Measurements from ENCODE around the gene APRT. TPM values are rescaled to one million over a fixed set of nuclear protein-coding genes. Genes with fewer than 3 reads are reported as not detected.

The APRT gene
- total RNA-seq, 1 experiment from 2014 or later: 350 TPM

GRCh38 chr16:88777471-88778270 lies 34.1 kb downstream of the APRT start:
- Histone ChIP-seq H2AFZ (ENCODE audit: low read length) (no peak overlapping the region), H3F3A (ENCODE audit: low read length, unreplicated experiment) (no peaks in the 10 kb centered on the region), H3K9me3 (ENCODE audit: low read length) (no peaks in the 10 kb centered on the region), H3K4me2 (ENCODE audit: low read length) (no peak overlapping the region), H3K79me2 (ENCODE audit: low read length) (peaks cover 100% of the 10 kb centered on the region), H3K9me2 (replicated peaks; ENCODE audit: low read length) (no peaks in the 10 kb centered on the region), H3K9ac (ENCODE audit: low read length) (no peak overlapping the region), H3K27me3 (ENCODE audit: low read length) (no peaks in the 10 kb centered on the region), H3K4me1 (ENCODE audit: insufficient read depth, low read length) (peaks cover 34% of the 10 kb centered on the region), H4K20me1 (ENCODE audit: low read length) (peaks cover 20% of the 10 kb centered on the region; the same call in 1 of the 2 replicates), H3K27ac (ENCODE audit: low read length) (no peak overlapping the region), H3K4me3 (ENCODE audit: low read length) (no peak overlapping the region), H3K36me3 (ENCODE audit: low read depth, low read length) (no peaks in the 10 kb centered on the region)
- ChIA-PET POLR2A (ENCODE audit: unreplicated experiment) (no interaction called here), CTCF (no interaction called here)
- no TSS peak for BruUV-seq (replicated peaks)
- TF ChIP-seq, protein P1, sequence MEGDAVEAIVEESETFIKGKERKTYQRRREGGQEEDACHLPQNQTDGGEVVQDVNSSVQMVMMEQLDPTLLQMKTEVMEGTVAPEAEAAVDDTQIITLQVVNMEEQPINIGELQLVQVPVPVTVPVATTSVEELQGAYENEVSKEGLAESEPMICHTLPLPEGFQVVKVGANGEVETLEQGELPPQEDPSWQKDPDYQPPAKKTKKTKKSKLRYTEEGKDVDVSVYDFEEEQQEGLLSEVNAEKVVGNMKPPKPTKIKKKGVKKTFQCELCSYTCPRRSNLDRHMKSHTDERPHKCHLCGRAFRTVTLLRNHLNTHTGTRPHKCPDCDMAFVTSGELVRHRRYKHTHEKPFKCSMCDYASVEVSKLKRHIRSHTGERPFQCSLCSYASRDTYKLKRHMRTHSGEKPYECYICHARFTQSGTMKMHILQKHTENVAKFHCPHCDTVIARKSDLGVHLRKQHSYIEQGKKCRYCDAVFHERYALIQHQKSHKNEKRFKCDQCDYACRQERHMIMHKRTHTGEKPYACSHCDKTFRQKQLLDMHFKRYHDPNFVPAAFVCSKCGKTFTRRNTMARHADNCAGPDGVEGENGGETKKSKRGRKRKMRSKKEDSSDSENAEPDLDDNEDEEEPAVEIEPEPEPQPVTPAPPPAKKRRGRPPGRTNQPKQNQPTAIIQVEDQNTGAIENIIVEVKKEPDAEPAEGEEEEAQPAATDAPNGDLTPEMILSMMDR (conservative IDR thresholded peaks at IDR 0.05; ENCODE audit: low read depth, low read length): no peak
- DNase-seq: no peak
- no peak for ATAC-seq
- intact Hi-C loops (cut with micrococcal nuclease): no loop called here

GRCh38 chr16:88775825-88776224 lies 35.9 kb downstream of the APRT start:
- Histone ChIP-seq H3K9me3 (ENCODE audit: low read length) (no peaks in the 10 kb centered on the region), H3K4me1 (ENCODE audit: insufficient read depth, low read length) (peaks cover 25% of the 10 kb centered on the region), H4K20me1 (ENCODE audit: low read length) (peaks cover 19% of the 10 kb centered on the region; the same call in 1 of the 2 replicates), H3K9me2 (replicated peaks; ENCODE audit: low read length) (no peaks in the 10 kb centered on the region), H2AFZ (ENCODE audit: low read length) (no peak overlapping the region), H3F3A (ENCODE audit: low read length, unreplicated experiment) (no peaks in the 10 kb centered on the region), H3K4me2 (ENCODE audit: low read length) (no peak overlapping the region), H3K27ac (ENCODE audit: low read length) (no peak overlapping the region), H3K4me3 (ENCODE audit: low read length) (no peak overlapping the region), H3K27me3 (ENCODE audit: low read length) (no peaks in the 10 kb centered on the region), H3K36me3 (ENCODE audit: low read depth, low read length) (no peaks in the 10 kb centered on the region), H3K79me2 (ENCODE audit: low read length) (peaks cover 98% of the 10 kb centered on the region), H3K9ac (ENCODE audit: low read length) (no peak overlapping the region)
- intact Hi-C loops (cut with micrococcal nuclease): no loop called here
- no peak for DNase-seq
- BruUV-seq (replicated peaks): no TSS peak
- ATAC-seq: no peak
- ChIA-PET POLR2A (ENCODE audit: unreplicated experiment) (no interaction called here), CTCF (no interaction called here)
- no peak for TF ChIP-seq EZH2 (IDR thresholded peaks at IDR 0.05; ENCODE audit: low read length, unreplicated experiment)
- no peak for TF ChIP-seq EZH2phosphoT487 (IDR thresholded peaks at IDR 0.05; ENCODE audit: borderline replicate concordance, low read length)
- TF ChIP-seq, protein P1 (conservative IDR thresholded peaks at IDR 0.05; ENCODE audit: low read depth, low read length): no peak
